Tibial nerve (tissue), 3 donors: ENCODE data around the gene FAM163B.

ENCODE experiments used
- CTCF ChIP-seq, 5 experiments: fragments of 200-600 bp in 3 of 5; fragments of 450-650 bp in 2 of 5; sonication (generic) in 3 of 5; IDR thresholded peaks; one replicate each; pipeline ENCODE4 v1.5.1; 2016 to 2019; ENCODE audit warnings: antibody characterized with exemption in 5 of 5, mild to moderate bottlenecking in 3 of 5, moderate library complexity in 2 of 5
- POLR2A ChIP-seq, 2 donors: fragments of 450-650 bp; IDR thresholded peaks; one replicate each; pipeline ENCODE4 v1.6.1; 2017; ENCODE audit warnings: antibody characterized with exemption in 2 of 2, mild to moderate bottlenecking in 2 of 2, moderate library complexity in 2 of 2

- no peak for TF ChIP-seq CTCF (IDR thresholded peaks at IDR 0.05)
- no peak for TF ChIP-seq POLR2A (IDR thresholded peaks at IDR 0.05)
These were observed 38.5 kb downstream of the FAM163B start for GRCh38 chr9:133570691-133571080.
